ENCODE measurements around the gene ANKRD13A.

The ANKRD13A gene

DNA sequence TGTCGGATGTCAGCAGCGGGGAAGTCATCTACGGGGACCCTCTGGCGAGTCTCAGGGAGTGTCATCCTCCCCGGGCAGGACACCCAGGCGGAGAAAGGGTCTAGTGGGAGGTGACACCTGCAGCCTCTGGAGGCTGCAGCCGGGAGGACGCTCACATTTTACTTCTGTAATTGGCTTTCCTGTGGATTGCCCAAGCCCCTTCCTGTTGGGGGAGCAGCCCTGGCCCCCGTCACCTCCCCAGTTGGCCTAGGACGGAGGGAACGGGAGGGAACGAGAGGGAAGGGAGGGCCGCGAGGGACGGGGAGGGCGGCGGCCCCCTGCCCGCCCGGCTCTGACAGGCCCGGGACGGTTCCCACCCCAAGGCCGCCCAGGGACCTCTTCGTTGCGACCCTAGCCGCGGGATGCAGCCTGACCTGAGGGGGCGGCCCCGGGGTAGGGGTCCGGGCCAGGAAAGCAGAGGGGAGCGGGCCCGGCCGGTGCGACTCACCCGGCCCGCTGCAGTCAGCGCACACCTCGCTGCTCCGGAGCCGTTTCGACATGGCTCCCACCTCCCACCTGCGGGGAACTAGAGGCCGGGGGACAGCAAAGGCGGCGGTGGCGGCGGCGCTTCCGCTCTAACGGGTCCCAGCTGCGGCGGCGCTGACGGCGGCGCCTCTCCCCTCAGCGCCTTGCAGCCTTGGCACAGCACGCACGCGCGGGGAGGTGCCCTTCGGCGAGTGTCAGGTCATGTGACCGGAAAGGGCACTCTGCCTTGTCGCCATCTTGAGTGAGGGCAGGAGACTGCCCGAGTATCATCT lies 3.3 kb upstream of the ANKRD13A start, which contains the start of gene GIT2:
Gene GIT2, minus strand, starts transcription at position 683 of the 797 bp plus-strand sequence. Its CDS starts 144 bp downstream, at position 539.
- peak within 1 kb of the TSS; percentile 90 for H3K4me3 ChIP-seq (ENCODE audit: low read depth, low read length)
- TF ChIP-seq, protein P1, sequence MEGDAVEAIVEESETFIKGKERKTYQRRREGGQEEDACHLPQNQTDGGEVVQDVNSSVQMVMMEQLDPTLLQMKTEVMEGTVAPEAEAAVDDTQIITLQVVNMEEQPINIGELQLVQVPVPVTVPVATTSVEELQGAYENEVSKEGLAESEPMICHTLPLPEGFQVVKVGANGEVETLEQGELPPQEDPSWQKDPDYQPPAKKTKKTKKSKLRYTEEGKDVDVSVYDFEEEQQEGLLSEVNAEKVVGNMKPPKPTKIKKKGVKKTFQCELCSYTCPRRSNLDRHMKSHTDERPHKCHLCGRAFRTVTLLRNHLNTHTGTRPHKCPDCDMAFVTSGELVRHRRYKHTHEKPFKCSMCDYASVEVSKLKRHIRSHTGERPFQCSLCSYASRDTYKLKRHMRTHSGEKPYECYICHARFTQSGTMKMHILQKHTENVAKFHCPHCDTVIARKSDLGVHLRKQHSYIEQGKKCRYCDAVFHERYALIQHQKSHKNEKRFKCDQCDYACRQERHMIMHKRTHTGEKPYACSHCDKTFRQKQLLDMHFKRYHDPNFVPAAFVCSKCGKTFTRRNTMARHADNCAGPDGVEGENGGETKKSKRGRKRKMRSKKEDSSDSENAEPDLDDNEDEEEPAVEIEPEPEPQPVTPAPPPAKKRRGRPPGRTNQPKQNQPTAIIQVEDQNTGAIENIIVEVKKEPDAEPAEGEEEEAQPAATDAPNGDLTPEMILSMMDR (IDR thresholded peaks at IDR 0.05; ENCODE audit: low read depth, low read length), result no peak
- DNase-seq (ENCODE audit: low read depth, low spot score), result peak; percentile 89
- in situ Hi-C loops (cut with HindIII; ENCODE audit: low sequenced_read_pairs), result no loop called here

DNA sequence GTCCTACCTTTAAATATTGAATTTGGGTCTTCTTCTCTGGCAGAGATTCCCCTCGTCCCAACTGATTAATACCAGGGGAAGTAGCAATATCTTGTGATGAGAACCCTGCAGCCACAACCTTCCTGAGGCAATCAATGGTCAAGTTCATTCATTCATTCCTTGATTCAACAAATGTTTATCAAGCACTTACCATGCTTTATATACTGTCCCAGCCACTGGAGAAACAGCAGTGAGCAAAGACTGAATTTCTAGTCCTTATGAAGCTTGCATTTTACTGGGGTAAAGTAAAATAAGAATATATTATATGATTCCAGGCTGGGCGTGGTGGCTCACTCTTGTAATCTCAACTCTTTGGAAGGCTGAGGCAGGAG lies 2.8 kb upstream of the ANKRD13A start:
- H3K4me3 ChIP-seq (ENCODE audit: low read depth, low read length), result peak overlapping the region; percentile 90
- TF ChIP-seq, protein P1 (IDR thresholded peaks at IDR 0.05; ENCODE audit: low read depth, low read length), result no peak
- no peak for DNase-seq (ENCODE audit: low read depth, low spot score)
- in situ Hi-C loops (cut with HindIII; ENCODE audit: low sequenced_read_pairs), result no loop called here

DNA sequence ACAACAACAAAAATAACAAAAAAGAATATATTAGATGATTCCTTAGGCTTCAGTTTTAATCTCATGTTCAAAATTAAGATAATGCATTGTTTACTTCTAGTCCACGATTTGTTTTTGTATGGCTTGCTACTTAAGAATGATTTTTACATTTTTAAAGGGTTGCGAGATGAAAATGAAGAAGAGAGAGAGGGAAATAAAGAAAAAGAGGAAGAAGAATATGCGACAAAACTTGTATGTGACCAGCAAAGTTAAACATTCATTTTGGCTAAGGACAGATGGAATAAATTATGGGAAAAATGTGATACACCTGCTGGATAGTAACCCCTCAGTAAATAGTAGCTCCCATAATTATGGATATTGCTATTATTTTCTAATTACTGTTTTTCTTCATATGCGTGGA lies 1.8 kb upstream of the ANKRD13A start:
- DNase-seq (ENCODE audit: low read depth, low spot score), result no peak
- H3K4me3 ChIP-seq (ENCODE audit: low read depth, low read length), result no peak overlapping the region
- TF ChIP-seq, protein P1 (IDR thresholded peaks at IDR 0.05; ENCODE audit: low read depth, low read length), result no peak
- in situ Hi-C loops (cut with HindIII; ENCODE audit: low sequenced_read_pairs), result no loop called here

DNA sequence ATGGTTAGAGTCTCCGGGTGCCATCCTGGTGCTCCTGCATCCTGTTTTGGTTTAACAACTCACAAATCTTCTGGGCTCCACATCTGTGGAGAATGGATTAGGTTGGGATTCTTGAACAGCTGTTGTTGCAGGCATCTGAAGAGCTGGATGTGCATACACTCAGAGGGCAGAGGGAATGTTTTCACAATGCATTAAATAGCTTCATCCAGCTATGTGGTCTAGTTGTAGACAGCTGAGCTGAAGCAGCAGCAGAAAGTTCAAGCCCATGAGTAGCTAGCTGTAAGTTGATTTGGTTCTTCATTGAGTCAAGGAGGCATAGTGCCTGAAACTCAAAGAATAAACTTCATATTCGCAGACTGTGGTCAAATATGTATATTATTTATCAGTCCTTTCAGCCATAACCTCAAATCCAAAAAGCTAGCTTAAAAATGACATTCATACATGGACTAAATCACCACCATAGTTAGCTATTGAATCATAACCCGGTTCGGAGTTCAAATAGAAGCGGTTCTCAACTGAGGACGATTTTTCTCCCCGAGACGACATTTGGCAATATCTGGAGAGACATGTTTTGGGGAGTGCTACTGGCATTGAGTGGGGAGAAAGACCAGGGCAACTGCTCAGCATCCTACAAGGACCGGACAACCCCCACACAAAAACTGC lies 858 bp upstream of the ANKRD13A start:
- TF ChIP-seq, protein P1 (IDR thresholded peaks at IDR 0.05; ENCODE audit: low read depth, low read length), result no peak
- in situ Hi-C loops (cut with HindIII; ENCODE audit: low sequenced_read_pairs), result no loop called here
- no peak for DNase-seq (ENCODE audit: low read depth, low spot score)
- peak overlapping the region; percentile 87 for H3K4me3 ChIP-seq (ENCODE audit: low read depth, low read length)

DNA sequence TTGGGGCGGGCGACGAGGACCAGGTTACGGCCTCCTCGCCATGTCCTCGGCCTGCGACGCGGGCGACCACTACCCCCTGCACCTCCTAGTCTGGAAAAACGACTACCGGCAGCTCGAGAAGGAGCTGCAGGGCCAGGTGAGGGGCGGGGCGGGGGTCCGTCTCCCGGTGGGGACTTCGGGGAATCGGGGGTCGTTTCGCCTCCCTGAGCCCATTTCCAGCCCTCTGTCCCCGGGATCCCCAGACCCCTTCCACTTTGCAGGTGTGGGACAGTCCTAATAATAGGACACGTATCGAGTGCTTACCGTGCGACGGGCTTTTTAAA lies 380 bp downstream of the ANKRD13A start:
- H3K4me3 ChIP-seq (ENCODE audit: low read depth, low read length), result peak overlapping the region; percentile 87
- DNase-seq (ENCODE audit: low read depth, low spot score), result no peak
- in situ Hi-C loops (cut with HindIII; ENCODE audit: low sequenced_read_pairs), result no loop called here
- TF ChIP-seq, protein P1 (IDR thresholded peaks at IDR 0.05; ENCODE audit: low read depth, low read length), result no peak

DNA sequence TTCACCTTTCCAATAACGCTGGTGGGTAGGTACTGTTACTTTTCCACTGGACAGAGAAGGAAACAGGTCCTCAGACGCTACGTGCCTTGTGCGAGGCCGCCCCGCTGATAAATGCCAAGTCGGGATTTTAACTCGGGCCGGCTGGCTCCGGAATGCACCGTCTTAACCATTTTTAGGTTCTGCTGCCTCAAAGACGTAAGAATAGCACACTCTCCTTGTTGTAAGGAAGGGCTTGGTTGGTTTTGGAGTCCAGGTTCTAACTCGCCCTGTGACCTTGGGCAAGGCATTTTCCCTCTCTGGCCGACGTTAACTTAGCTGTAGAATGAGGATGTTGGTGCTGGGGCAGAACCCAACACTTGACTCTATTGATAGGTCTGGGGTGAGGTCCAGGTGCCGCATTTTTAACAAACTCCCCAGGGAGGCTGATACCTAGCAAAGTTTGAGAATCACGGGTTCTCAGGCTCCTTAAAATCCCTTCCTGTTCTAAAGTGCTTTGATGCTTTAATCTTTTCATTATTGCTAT lies 814 bp downstream of the ANKRD13A start:
- DNase-seq (ENCODE audit: low read depth, low spot score), result peak; percentile 31
- peak overlapping the region; percentile 87 for H3K4me3 ChIP-seq (ENCODE audit: low read depth, low read length)
- TF ChIP-seq, protein P1 (IDR thresholded peaks at IDR 0.05; ENCODE audit: low read depth, low read length), result no peak
- in situ Hi-C loops (cut with HindIII; ENCODE audit: low sequenced_read_pairs), result no loop called here

All from astrocyte of the spinal cord (primary cell).